KMS-11 (cell line): ENCODE measurements around the gene USP11.

Experiments used
- H2AFZ ChIP-seq: fragments of 200-600 bp; sonication (generic); 2 replicates; pipeline ENCODE4 v1.6.1; 2016; ENCODE audit warnings: antibody characterized with exemption, mixed run types, low read depth
- H3K27ac ChIP-seq: fragments of 200-600 bp; sonication (generic); 2 replicates; pipeline ENCODE4 v1.6.1; 2016; ENCODE audit warnings: mild to moderate bottlenecking, mixed run types
- H3K27me3 ChIP-seq: fragments of 200-600 bp; sonication (generic); 2 replicates; pipeline ENCODE4 v1.6.1; 2017; ENCODE audit warnings: mild to moderate bottlenecking, low read depth, mixed run types, moderate library complexity; ENCODE audit not compliant: insufficient read depth
- H3K36me3 ChIP-seq: fragments of 200-600 bp; sonication (generic); 2 replicates; pipeline ENCODE4 v1.6.1; 2017; ENCODE audit warnings: mild to moderate bottlenecking, mixed run types; ENCODE audit not compliant: insufficient read depth
- H3K4me1 ChIP-seq: fragments of 200-600 bp; sonication (generic); 2 replicates; pipeline ENCODE4 v1.6.1; 2016; ENCODE audit warnings: mild to moderate bottlenecking, low read depth, mixed run types; ENCODE audit not compliant: poor library complexity, severe bottlenecking
- H3K4me2 ChIP-seq: fragments of 200-600 bp; sonication (generic); 2 replicates; pipeline ENCODE4 v1.7.0; 2016; ENCODE audit warnings: mild to moderate bottlenecking, mixed run types
- H3K4me3 ChIP-seq: fragments of 200-600 bp; sonication (generic); IDR thresholded peaks from 2 replicates; pipeline ENCODE4 v1.6.1; 2017; ENCODE audit warnings: low read depth, low read length, mixed read lengths; ENCODE audit not compliant: insufficient read depth
- H3K79me2 ChIP-seq: fragments of 200-600 bp; sonication (generic); 2 replicates; pipeline ENCODE4 v1.6.1; 2016; ENCODE audit warnings: low read depth, mixed run types; ENCODE audit not compliant: insufficient read depth
- H3K9ac ChIP-seq: fragments of 200-600 bp; sonication (generic); 2 replicates; pipeline ENCODE4 v1.6.1; 2016; ENCODE audit warnings: mild to moderate bottlenecking, mixed run types
- H4K20me1 ChIP-seq: fragments of 200-600 bp; sonication (generic); 2 replicates; pipeline ENCODE4 v1.6.1; 2016; ENCODE audit warnings: mild to moderate bottlenecking, mixed run types; ENCODE audit not compliant: insufficient read depth
- CTCF ChIP-seq: fragments of 200-600 bp; sonication (generic); conservative IDR thresholded peaks from 2 replicates; pipeline ENCODE4 v1.6.1; 2017; ENCODE audit warnings: low read depth, mild to moderate bottlenecking, antibody characterized with exemption, low read length, moderate library complexity, mixed read lengths

Gene USP11

GRCh38 chrX:47245156-47245555 lies 12.3 kb downstream of the USP11 start:
- Histone ChIP-seq H4K20me1 (no peaks in the 10 kb centered on the region), H3K36me3 (no peaks in the 10 kb centered on the region), H3K27ac (no peak overlapping the region)

GRCh38 chrX:47247206-47247998 lies 14.6 kb downstream of the USP11 start:
- Histone ChIP-seq H3K9ac (no peak overlapping the region), H3K79me2 (no peaks in the 10 kb centered on the region), H3K36me3 (no peaks in the 10 kb centered on the region), H2AFZ (no peak overlapping the region), H3K4me1 (no peaks in the 10 kb centered on the region), H3K4me2 (no peak overlapping the region), H3K4me3 (no peak overlapping the region), H3K27me3 (no peaks in the 10 kb centered on the region), H3K27ac (no peak overlapping the region), H4K20me1 (no peaks in the 10 kb centered on the region)
- TF ChIP-seq CTCF = no peak

More at GRCh38 chrX:47245156-47245555, 12.3 kb downstream of the USP11 start:
- Histone ChIP-seq H3K79me2 (no peaks in the 10 kb centered on the region), H3K4me3 (no peak overlapping the region), H3K9ac (no peak overlapping the region), H3K4me1 (no peaks in the 10 kb centered on the region), H3K4me2 (no peak overlapping the region), H2AFZ (no peak overlapping the region), H3K27me3 (no peaks in the 10 kb centered on the region)
- TF ChIP-seq CTCF = no peak

- no peak for TF ChIP-seq CTCF
- no peaks in the 10 kb centered on the region for H3K79me2 ChIP-seq
- no peaks in the 10 kb centered on the region for H4K20me1 ChIP-seq
- no peaks in the 10 kb centered on the region for H3K4me1 ChIP-seq
- H3K27me3 ChIP-seq = no peaks in the 10 kb centered on the region
- no peak overlapping the region for H3K4me3 ChIP-seq
- H2AFZ ChIP-seq = no peak overlapping the region
- no peaks in the 10 kb centered on the region for H3K36me3 ChIP-seq
- no peak overlapping the region for H3K4me2 ChIP-seq
- H3K9ac ChIP-seq = no peak overlapping the region
- no peak overlapping the region for H3K27ac ChIP-seq
Measured at GRCh38 chrX:47247999-47248320, 15.2 kb downstream of the USP11 start.

GRCh38 chrX:47248576-47248975 lies 15.8 kb downstream of the USP11 start:
- H3K9ac ChIP-seq = no peak overlapping the region
- H3K4me3 ChIP-seq = no peak overlapping the region
- H2AFZ ChIP-seq = no peak overlapping the region
- H4K20me1 ChIP-seq = no peaks in the 10 kb centered on the region
- TF ChIP-seq CTCF = no peak
- no peak overlapping the region for H3K27ac ChIP-seq
- no peaks in the 10 kb centered on the region for H3K36me3 ChIP-seq
- no peaks in the 10 kb centered on the region for H3K79me2 ChIP-seq
- H3K4me1 ChIP-seq = no peaks in the 10 kb centered on the region
- H3K27me3 ChIP-seq = no peaks in the 10 kb centered on the region
- H3K4me2 ChIP-seq = no peak overlapping the region
